HG03039 (cell line): ENCODE measurements around the gene BOLL.
"Not testable (repeated sequence)": the region's sequence is repeated elsewhere in the genome, so short reads cannot be mapped to it uniquely, and the experiment has no call there.

Experiments
- ATAC-seq: cut with Tn5 transposase; IDR thresholded peaks from one replicate; pipeline ENCODE4 v1.9.1; 2021; ENCODE audit warnings: mild to moderate bottlenecking, moderate library complexity; ENCODE audit not compliant: unreplicated experiment

The BOLL gene

GRCh38 chr2:197798187-197798586 lies 13.1 kb upstream of the BOLL start:
- ATAC-seq = no peak

GRCh38 chr2:197795277-197795676 lies 10.2 kb upstream of the BOLL start:
- ATAC-seq = no peak

GRCh38 chr2:197793456-197793855 lies 8.3 kb upstream of the BOLL start:
- ATAC-seq = no peak

- no peak for ATAC-seq
Measured at GRCh38 chr2:197786010-197786877, 1.1 kb upstream of the BOLL start.

GRCh38 chr2:197782126-197782525 lies 3.0 kb downstream of the BOLL start:
- ATAC-seq = no peak

- no peak for ATAC-seq
Measured at GRCh38 chr2:197779261-197779660, 5.9 kb downstream of the BOLL start.

GRCh38 chr2:197777823-197778407 lies 7.2 kb downstream of the BOLL start:
- no peak for ATAC-seq

GRCh38 chr2:197760293-197760657 lies 24.8 kb downstream of the BOLL start:
- no peak for ATAC-seq

GRCh38 chr2:197759625-197760292 lies 25.4 kb downstream of the BOLL start:
- no peak for ATAC-seq

GRCh38 chr2:197759013-197759412 lies 26.1 kb downstream of the BOLL start:
- no peak for ATAC-seq

- no peak for ATAC-seq
Measured at GRCh38 chr2:197740200-197740599, 44.9 kb downstream of the BOLL start.

GRCh38 chr2:197728555-197729544 lies 56.3 kb downstream of the BOLL start:
- not testable (repeated sequence) for ATAC-seq

- ATAC-seq = no peak
Measured at GRCh38 chr2:197727011-197727410, 58.1 kb downstream of the BOLL start.

GRCh38 chr2:197717863-197718262 lies 67.3 kb downstream of the BOLL start:
- ATAC-seq = no peak

- ATAC-seq = no peak
Measured at GRCh38 chr2:197713271-197713670, 71.8 kb downstream of the BOLL start.

GRCh38 chr2:197711578-197711977 lies 73.5 kb downstream of the BOLL start:
- ATAC-seq = no peak

- ATAC-seq = peak; percentile 86
Measured at GRCh38 chr2:197710424-197711042, 74.6 kb downstream of the BOLL start.

- ATAC-seq = not testable (repeated sequence)
Measured at GRCh38 chr2:197709140-197709539, 76.0 kb downstream of the BOLL start.

- no peak for ATAC-seq
Measured at GRCh38 chr2:197708331-197708730, 76.8 kb downstream of the BOLL start.
